OCI-LY1 (cell line): ENCODE results near the gene LMX1B.

Experiments
- EZH2 ChIP-seq: fragments of 200-600 bp; sonication (generic), shearing (Covaris generic); IDR thresholded peaks from 2 replicates; pipeline ENCODE4 v1.8.0; 2017; ENCODE audit warnings: borderline replicate concordance, mixed run types, mild to moderate bottlenecking, antibody characterized with exemption, low read length, moderate library complexity, mixed read lengths
- TF ChIP-seq, protein P1 (sequence below): fragments of 200-600 bp; sonication (generic), shearing (Covaris generic); IDR thresholded peaks from 2 replicates; pipeline ENCODE4 v1.5.1; 2017; ENCODE audit warnings: mild to moderate bottlenecking, antibody characterized with exemption, low read length, moderate library complexity, mixed read lengths

DNA sequence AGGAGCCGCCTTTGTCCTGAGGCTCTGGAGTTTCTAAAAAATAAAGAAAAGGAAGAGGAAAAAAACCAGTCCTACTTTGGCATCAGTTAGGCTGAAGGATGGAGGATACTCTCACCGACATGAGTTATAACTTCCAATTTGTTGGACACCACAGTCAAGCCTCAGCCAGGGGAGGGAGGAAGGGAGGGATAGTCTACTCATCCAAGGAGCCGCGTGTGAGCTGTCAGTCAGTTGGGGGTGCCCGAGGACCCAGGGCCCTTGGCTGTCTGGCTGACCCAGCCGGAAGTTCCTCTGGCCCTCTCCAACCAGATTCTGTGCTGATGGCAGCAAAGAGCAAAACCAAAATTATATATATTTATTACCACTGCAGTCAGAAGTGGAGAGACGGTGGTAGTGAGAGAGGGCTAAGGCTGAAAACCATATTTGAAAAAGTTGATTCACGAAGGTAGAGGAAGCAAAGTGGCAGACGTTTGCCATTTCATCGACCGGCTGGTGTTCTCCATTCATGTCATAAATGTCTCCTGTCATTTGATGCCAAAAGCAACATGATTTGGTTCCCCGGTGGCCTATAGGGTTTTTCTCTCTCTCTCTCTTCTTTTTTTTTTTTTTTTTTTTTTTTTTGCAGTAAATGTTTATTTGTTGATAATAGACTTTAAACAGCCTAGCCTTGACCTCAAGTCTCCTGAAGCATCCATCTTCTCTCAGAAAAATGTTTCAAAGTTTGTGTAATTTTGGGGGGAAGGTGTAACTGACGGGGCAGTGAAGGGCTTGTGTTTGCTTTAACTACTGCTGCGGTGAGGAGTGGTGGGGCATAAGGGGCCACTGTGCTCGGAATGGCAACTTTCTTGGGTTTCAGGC, 7.6 kb downstream of the LMX1B start:
- TF ChIP-seq, protein P1, sequence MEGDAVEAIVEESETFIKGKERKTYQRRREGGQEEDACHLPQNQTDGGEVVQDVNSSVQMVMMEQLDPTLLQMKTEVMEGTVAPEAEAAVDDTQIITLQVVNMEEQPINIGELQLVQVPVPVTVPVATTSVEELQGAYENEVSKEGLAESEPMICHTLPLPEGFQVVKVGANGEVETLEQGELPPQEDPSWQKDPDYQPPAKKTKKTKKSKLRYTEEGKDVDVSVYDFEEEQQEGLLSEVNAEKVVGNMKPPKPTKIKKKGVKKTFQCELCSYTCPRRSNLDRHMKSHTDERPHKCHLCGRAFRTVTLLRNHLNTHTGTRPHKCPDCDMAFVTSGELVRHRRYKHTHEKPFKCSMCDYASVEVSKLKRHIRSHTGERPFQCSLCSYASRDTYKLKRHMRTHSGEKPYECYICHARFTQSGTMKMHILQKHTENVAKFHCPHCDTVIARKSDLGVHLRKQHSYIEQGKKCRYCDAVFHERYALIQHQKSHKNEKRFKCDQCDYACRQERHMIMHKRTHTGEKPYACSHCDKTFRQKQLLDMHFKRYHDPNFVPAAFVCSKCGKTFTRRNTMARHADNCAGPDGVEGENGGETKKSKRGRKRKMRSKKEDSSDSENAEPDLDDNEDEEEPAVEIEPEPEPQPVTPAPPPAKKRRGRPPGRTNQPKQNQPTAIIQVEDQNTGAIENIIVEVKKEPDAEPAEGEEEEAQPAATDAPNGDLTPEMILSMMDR = no peak
- no peak for TF ChIP-seq EZH2
